Endothelial cell of umbilical vein (primary cell): ENCODE results near the gene TSPAN5. TPM values are rescaled to one million over a fixed set of nuclear protein-coding genes. Genes with fewer than 3 reads are reported as not detected.

Experiments used
- BruUV-seq: library from RNA; stranded (reverse); fragments of 400-500 nt; replicated peaks from 2 replicates; lab custom pipeline; 2021; lab: Mats Ljungman, UMichigan
- CTCF ChIA-PET: fragments of 300-600, 350-600 bp; sonication (Branson Sonifier 250); formaldehyde crosslinking; loops from one replicate; lab custom pipeline; 2021; ENCODE audit warnings: antibody characterized with exemption, inconsistent platforms; lab: Charles Lee
- POLR2A ChIA-PET: fragments of 300-600, 350-600 bp; sonication (Branson Sonifier 250); formaldehyde crosslinking; loops from one replicate; lab custom pipeline; 2021; ENCODE audit warnings: antibody characterized with exemption, inconsistent platforms; lab: Charles Lee
- DNase-seq: peaks from one replicate; pipeline ENCODE4 v3.0.0-alpha.2; 2011; ENCODE audit warnings: low read depth, low spot score
- FAIRE-seq: peaks from 2 replicates; lab custom pipeline; 2011; peaks lifted over from hg19 to GRCh38; lab: Jason Lieb, UNC
- H2AFZ ChIP-seq: 2 replicates; pipeline ENCODE4 v1.6.0; 2012; ENCODE audit warnings: low read depth, low read length, control low read depth, inconsistent platforms
- H3K27ac ChIP-seq: 2 replicates; pipeline ENCODE4 v1.5.1; 2011; ENCODE audit warnings: low read depth, mild to moderate bottlenecking, control low read depth, low read length, moderate library complexity; ENCODE audit not compliant: insufficient read depth
- H3K27me3 ChIP-seq, 2 experiments: 2 replicates each; pipeline versions ENCODE4 v1.6.0 to v1.6.1; 2011; ENCODE audit warnings: low read length in 2 of 2, mixed read lengths in 1 of 2; ENCODE audit not compliant: control insufficient read depth in 2 of 2, insufficient read depth in 2 of 2
- H3K36me3 ChIP-seq, 2 experiments: 2 replicates in 1 of 2; 3 replicates in 1 of 2; pipeline ENCODE4 v1.5.1; 2011; ENCODE audit warnings: low read length in 2 of 2, mild to moderate bottlenecking in 1 of 2, moderate library complexity in 1 of 2; ENCODE audit not compliant: control insufficient read depth in 2 of 2, insufficient read depth in 2 of 2; ENCODE audit errors: extremely low read depth in 1 of 2
- H3K4me1 ChIP-seq: 3 replicates; pipeline ENCODE4 v1.5.1; 2011; ENCODE audit warnings: mild to moderate bottlenecking, low read length; ENCODE audit not compliant: control insufficient read depth, insufficient read depth; ENCODE audit errors: extremely low read depth
- H3K4me2 ChIP-seq: 2 replicates; pipeline ENCODE4 v1.6.1; 2011; ENCODE audit warnings: low read length, control low read depth, mixed read lengths; ENCODE audit not compliant: insufficient read depth
- H3K4me3 ChIP-seq, 3 experiments: fragments of 200-600 bp in 1 of 3; sonication (generic), shearing (Covaris generic) in 1 of 3; replicated peaks in 1 of 3; 2 replicates each; pipeline ENCODE4 v1.5.1; 2011 to 2016; ENCODE audit warnings: control low read depth in 3 of 3, low read length in 3 of 3, mild to moderate bottlenecking in 2 of 3, inconsistent platforms in 1 of 3, low read depth in 1 of 3, moderate library complexity in 1 of 3; ENCODE audit not compliant: insufficient read depth in 1 of 3
- H3K79me2 ChIP-seq: 2 replicates; pipeline ENCODE4 v1.6.0; 2012; ENCODE audit warnings: low read length, inconsistent platforms; ENCODE audit not compliant: control insufficient read depth, insufficient read depth
- H3K9ac ChIP-seq: replicated peaks from 2 replicates; pipeline ENCODE3; 2011; ENCODE audit warnings: low read length, control low read depth; ENCODE audit not compliant: insufficient read depth; ENCODE audit errors: extremely low read depth
- H3K9me1 ChIP-seq: replicated peaks from 3 replicates; pipeline ENCODE4 v1.6.0; 2011; ENCODE audit warnings: mild to moderate bottlenecking, low read length; ENCODE audit not compliant: control insufficient read depth, insufficient read depth; ENCODE audit errors: extremely low read depth
- H3K9me3 ChIP-seq: replicated peaks from 2 replicates; pipeline ENCODE4 v1.5.1; 2012; ENCODE audit warnings: low read length, inconsistent platforms; ENCODE audit not compliant: control insufficient read depth, insufficient read depth
- H4K20me1 ChIP-seq: replicated peaks from 2 replicates; pipeline ENCODE3; 2011; ENCODE audit warnings: mild to moderate bottlenecking, low read length; ENCODE audit not compliant: control insufficient read depth, insufficient read depth; ENCODE audit errors: extremely low read depth
- EZH2 ChIP-seq: IDR thresholded peaks from 2 replicates; pipeline ENCODE4 v1.6.1; 2012; ENCODE audit warnings: borderline replicate concordance, low read depth, mild to moderate bottlenecking, moderate library complexity, low read length, inconsistent platforms; ENCODE audit not compliant: severe bottlenecking
- FOS ChIP-seq: IDR thresholded peaks from 2 replicates; pipeline ENCODE4 v1.6.1; 2011; ENCODE audit warnings: mild to moderate bottlenecking, low read length, moderate library complexity, borderline replicate concordance; ENCODE audit not compliant: insufficient read depth
- GATA2 ChIP-seq: IDR thresholded peaks from 2 replicates; pipeline ENCODE4 v1.7.0; 2011; ENCODE audit warnings: low read depth, mild to moderate bottlenecking, moderate library complexity, mixed read lengths, low read length; ENCODE audit not compliant: insufficient read length, insufficient read depth
- JUN ChIP-seq: IDR thresholded peaks from 2 replicates; pipeline ENCODE4 v1.6.1; 2011; ENCODE audit warnings: borderline replicate concordance, low read depth; ENCODE audit not compliant: insufficient read length, insufficient read depth
- MYC ChIP-seq: IDR thresholded peaks from one replicate; pipeline ENCODE4 v1.6.1; 2011; ENCODE audit warnings: mild to moderate bottlenecking, low read depth, low read length
- POLR2A ChIP-seq: IDR thresholded peaks from 2 replicates; pipeline ENCODE4 v1.6.1; 2012; ENCODE audit warnings: low read depth, mild to moderate bottlenecking, control low read depth, low read length
- POLR2AphosphoS5 ChIP-seq: IDR thresholded peaks from 2 replicates; pipeline ENCODE4 v1.6.1; 2012; ENCODE audit warnings: low read depth, mild to moderate bottlenecking, control low read depth, low read length, moderate library complexity; ENCODE audit not compliant: insufficient read depth
- dilution Hi-C: fragments of 300-500 bp; cut with MboI; formaldehyde crosslinking; loops from one replicate; pipeline ENCODE4 v1.15.0; 2019; ENCODE audit warnings: low sequenced_read_pairs; ENCODE audit not compliant: extremely low pct_ligation_motif_present
- intact Hi-C: fragments of 100-400 bp; cut with micrococcal nuclease; formaldehyde crosslinking; loops from one replicate; pipeline ENCODE4 v1.10.0; 2022
- polyA plus RNA-seq, 4 experiments: library from polyadenylated mRNA; depleted of rRNA in 3 of 4; stranded (reverse) in 3 of 4; unstranded in 1 of 4; fragments of >200 nt; gene quantifications; 2 replicates each; pipeline versions ENCODE4 v1.2.1 to v1.2.3, GENCODE V29; 2011 to 2012; ENCODE audit warnings: missing spikeins in 1 of 4
- total RNA-seq: library from RNA; stranded (reverse); gene quantifications from 2 replicates; pipeline ENCODE4 v1.2.3, GENCODE V29; 2021
- TF ChIP-seq, protein P1 (sequence below), 2 donors: IDR thresholded peaks; 1 replicate in 1 of 2; 2 replicates in 1 of 2; pipeline ENCODE4 v1.5.1; 2011; ENCODE audit warnings: low read length in 2 of 2, mild to moderate bottlenecking in 2 of 2, moderate library complexity in 2 of 2, control low read depth in 1 of 2, inconsistent platforms in 1 of 2, low read depth in 1 of 2; ENCODE audit not compliant: insufficient read depth in 1 of 2; ENCODE audit errors: extremely low read depth in 1 of 2
- TF ChIP-seq, protein P2 (sequence below): IDR thresholded peaks from 2 replicates; pipeline ENCODE4 v1.6.1; 2011; ENCODE audit not compliant: insufficient read depth, insufficient read length

Gene TSPAN5
- total and polyA plus RNA-seq, 2 donors (not counting 3 experiments of a cell fraction or from before 2014, with no cell fraction given) = 45.1 to 50.2 TPM

DNA sequence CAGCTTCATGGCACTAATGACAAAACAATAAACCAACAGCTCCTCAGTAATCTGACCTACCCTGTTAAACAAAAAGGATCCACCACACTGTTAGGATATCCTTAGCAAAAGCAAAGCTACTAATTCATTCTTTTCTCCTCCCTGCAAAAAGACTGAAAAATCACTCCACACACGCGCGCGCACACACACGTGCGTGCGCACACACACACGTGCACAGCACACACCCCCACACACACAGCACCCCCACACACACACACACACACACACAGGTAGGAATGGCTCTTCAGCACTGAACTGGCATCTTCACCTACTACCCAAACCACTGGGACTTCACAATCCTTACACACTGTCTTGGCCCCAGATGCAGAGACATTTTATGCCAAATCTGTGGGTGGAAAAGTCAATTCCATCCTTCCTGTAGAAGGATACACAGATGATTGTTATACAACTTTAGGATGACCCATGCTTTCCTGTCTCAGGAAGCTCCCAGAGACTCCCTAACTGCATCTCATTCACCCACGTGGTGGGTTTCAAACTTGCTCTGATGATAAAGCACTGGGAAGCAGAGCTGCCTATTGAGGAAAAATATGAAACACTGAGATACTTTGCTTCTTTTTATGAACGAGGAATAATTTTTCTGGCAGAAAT lies 102.5 kb downstream of the TSPAN5 start:
- peaks cover 32% of the 10 kb centered on the region for H3K79me2 ChIP-seq
- H4K20me1 ChIP-seq = no peaks in the 10 kb centered on the region
- FAIRE-seq (no peak), DNase-seq (no peak)
- H3K4me1 ChIP-seq = peaks cover 13% of the 10 kb centered on the region
- H3K9ac ChIP-seq = no peak overlapping the region
- no peaks in the 10 kb centered on the region for H3K9me1 ChIP-seq
- no peaks in the 10 kb centered on the region for H3K9me3 ChIP-seq
- no peak overlapping the region for H3K4me3 ChIP-seq
- no TSS peak for BruUV-seq
- intact Hi-C loops (no loop called here), dilution Hi-C loops (no loop called here)
- H3K27ac ChIP-seq = no peak overlapping the region
- ChIA-PET CTCF (interaction anchor here (0.7 to 1.7 kb wide), 3 partner anchors 9 to 88 kb away, joined by 3 to 5 read pairs (median 3); no protein-coding TSS in a partner anchor), POLR2A (no interaction called here)
- TF ChIP-seq GATA2 = no peak
- TF ChIP-seq, protein P1, sequence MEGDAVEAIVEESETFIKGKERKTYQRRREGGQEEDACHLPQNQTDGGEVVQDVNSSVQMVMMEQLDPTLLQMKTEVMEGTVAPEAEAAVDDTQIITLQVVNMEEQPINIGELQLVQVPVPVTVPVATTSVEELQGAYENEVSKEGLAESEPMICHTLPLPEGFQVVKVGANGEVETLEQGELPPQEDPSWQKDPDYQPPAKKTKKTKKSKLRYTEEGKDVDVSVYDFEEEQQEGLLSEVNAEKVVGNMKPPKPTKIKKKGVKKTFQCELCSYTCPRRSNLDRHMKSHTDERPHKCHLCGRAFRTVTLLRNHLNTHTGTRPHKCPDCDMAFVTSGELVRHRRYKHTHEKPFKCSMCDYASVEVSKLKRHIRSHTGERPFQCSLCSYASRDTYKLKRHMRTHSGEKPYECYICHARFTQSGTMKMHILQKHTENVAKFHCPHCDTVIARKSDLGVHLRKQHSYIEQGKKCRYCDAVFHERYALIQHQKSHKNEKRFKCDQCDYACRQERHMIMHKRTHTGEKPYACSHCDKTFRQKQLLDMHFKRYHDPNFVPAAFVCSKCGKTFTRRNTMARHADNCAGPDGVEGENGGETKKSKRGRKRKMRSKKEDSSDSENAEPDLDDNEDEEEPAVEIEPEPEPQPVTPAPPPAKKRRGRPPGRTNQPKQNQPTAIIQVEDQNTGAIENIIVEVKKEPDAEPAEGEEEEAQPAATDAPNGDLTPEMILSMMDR (IDR thresholded peaks at IDR 0.05; ENCODE audit: extremely low read depth in 1 of 2, insufficient read depth in 1 of 2, low read depth in 1 of 2, low read length in 2 of 2) = no peak
- no peak for TF ChIP-seq POLR2AphosphoS5
- no peak for TF ChIP-seq JUN
- no peak for TF ChIP-seq FOS
- TF ChIP-seq, protein P2, sequence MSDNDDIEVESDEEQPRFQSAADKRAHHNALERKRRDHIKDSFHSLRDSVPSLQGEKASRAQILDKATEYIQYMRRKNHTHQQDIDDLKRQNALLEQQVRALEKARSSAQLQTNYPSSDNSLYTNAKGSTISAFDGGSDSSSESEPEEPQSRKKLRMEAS = no peak
- TF ChIP-seq MYC = no peak
- no peak for TF ChIP-seq POLR2A
- TF ChIP-seq EZH2 = no peak
- H2AFZ ChIP-seq = no peak overlapping the region
- H3K27me3 ChIP-seq = no peaks in the 10 kb centered on the region
- H3K4me2 ChIP-seq = no peak overlapping the region
- H3K36me3 ChIP-seq = no peaks in the 10 kb centered on the region
